Measurements from ENCODE around the gene NAIF1. TPM values are rescaled to one million over a fixed set of nuclear protein-coding genes. Genes with fewer than 3 reads are reported as not detected.
A peak's percentile ranks its signal among the peaks of the same experiment; 100 is the strongest.

The NAIF1 gene
- total RNA-seq, 1 experiment from 2014 or later: 11.0 TPM

DNA sequence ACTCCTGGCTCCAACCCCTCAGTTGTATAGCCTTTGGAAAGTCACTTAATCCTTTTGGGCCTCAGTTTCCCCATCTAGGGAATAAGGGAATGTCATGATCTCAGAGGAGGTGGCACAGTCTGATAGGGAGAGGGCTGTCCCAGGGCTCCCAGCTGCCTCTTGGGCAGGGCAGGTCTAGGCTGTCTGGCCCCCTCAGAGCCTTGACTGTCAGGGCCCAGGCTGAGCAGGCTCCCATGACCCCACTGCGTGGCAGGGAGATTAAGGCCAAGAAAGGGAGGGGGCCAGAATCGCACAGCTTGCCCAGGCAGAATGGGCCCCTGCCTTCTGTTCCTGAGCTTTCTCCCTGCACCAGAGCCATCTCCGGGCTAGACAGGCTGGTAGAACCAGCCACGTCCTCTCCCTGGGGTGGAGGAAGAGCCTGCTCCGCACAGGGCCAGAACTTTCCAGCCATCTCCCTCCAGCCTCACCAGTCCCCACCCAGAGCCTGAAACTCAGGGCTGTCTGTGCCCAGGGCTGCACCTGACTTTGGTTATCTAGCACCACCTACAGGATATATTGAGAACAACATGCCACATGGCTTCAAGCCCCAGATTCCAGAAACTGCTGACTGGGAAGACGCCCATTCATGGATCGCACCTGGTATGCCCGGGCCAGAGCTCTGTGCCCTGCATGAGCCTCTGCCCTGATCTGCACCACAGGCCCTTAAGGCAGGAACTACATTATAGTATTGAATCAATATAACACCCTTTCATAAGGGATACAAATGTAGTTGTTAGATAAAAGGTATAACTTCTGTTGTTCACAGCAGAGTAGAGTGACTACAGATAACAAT lies 32.1 kb downstream of the NAIF1 start (continued):
- TF ChIP-seq, protein P1, sequence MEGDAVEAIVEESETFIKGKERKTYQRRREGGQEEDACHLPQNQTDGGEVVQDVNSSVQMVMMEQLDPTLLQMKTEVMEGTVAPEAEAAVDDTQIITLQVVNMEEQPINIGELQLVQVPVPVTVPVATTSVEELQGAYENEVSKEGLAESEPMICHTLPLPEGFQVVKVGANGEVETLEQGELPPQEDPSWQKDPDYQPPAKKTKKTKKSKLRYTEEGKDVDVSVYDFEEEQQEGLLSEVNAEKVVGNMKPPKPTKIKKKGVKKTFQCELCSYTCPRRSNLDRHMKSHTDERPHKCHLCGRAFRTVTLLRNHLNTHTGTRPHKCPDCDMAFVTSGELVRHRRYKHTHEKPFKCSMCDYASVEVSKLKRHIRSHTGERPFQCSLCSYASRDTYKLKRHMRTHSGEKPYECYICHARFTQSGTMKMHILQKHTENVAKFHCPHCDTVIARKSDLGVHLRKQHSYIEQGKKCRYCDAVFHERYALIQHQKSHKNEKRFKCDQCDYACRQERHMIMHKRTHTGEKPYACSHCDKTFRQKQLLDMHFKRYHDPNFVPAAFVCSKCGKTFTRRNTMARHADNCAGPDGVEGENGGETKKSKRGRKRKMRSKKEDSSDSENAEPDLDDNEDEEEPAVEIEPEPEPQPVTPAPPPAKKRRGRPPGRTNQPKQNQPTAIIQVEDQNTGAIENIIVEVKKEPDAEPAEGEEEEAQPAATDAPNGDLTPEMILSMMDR (IDR thresholded peaks at IDR 0.05 in 2 of 3, conservative IDR thresholded peaks at IDR 0.05 in 1 of 3; ENCODE audit: borderline replicate concordance in 1 of 3, insufficient read depth in 1 of 3, low read depth in 2 of 3, low read length in 2 of 3): peak; percentile 72 to 96 (median 87)
- TF ChIP-seq EZH2 (IDR thresholded peaks at IDR 0.05) (no peak), ZNF274 (IDR thresholded peaks at IDR 0.05; ENCODE audit: low read depth, low read length) (no peak), CEBPB (IDR thresholded peaks at IDR 0.05; ENCODE audit: low read depth) (no peak)

DNA sequence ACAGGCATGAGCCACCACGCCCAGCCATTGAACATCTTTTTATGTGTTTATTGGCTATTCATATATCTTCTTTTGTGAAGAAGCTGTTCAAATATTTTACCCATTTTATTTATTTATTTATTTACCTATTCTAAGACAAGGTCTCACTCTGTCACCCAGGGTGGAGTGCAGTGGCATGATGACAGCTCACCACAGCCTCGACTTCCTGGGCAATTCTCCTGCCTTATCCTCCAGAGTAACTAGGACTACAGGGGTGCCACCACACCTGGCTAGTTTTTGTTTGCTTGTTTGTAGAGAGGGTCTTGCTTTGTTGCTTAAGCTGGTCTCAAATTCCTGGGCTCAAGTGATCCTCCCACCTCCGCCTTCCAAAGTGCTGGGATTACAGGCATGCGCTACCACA lies 33.5 kb downstream of the NAIF1 start:
- H3K79me2 ChIP-seq (ENCODE audit: insufficient read depth, low read length): no peaks in the 10 kb centered on the region
- H3K36me3 ChIP-seq (ENCODE audit: control insufficient read depth in 1 of 2, insufficient read depth in 2 of 2, low read length in 2 of 2): no peaks in the 10 kb centered on the region
- no peak for TF ChIP-seq ZFX (IDR thresholded peaks at IDR 0.05)
- no peak for TF ChIP-seq CBX3 (IDR thresholded peaks at IDR 0.05; ENCODE audit: low read depth)
- no peak for TF ChIP-seq SRF (IDR thresholded peaks at IDR 0.05; ENCODE audit: low read depth)
- TF ChIP-seq, protein P1 (IDR thresholded peaks at IDR 0.05 in 2 of 3, conservative IDR thresholded peaks at IDR 0.05 in 1 of 3; ENCODE audit: borderline replicate concordance in 1 of 3, insufficient read depth in 1 of 3, low read depth in 2 of 3, low read length in 2 of 3): no peak
- no peak for TF ChIP-seq CEBPB (IDR thresholded peaks at IDR 0.05; ENCODE audit: low read depth)
- TF ChIP-seq JUND (IDR thresholded peaks at IDR 0.05): no peak
- TF ChIP-seq EZH2 (IDR thresholded peaks at IDR 0.05): no peak
- no peak for TF ChIP-seq ZNF274 (IDR thresholded peaks at IDR 0.05; ENCODE audit: low read depth, low read length)
- TF ChIP-seq POLR2A (IDR thresholded peaks at IDR 0.05; ENCODE audit: borderline replicate concordance, extremely low read depth, insufficient read depth, insufficient read length): no peak
- no peak for TF ChIP-seq FOSL1 (IDR thresholded peaks at IDR 0.05; ENCODE audit: low read depth)
- TF ChIP-seq, protein P2, sequence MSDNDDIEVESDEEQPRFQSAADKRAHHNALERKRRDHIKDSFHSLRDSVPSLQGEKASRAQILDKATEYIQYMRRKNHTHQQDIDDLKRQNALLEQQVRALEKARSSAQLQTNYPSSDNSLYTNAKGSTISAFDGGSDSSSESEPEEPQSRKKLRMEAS (IDR thresholded peaks at IDR 0.05): no peak
- no peak for TF ChIP-seq SIN3A (IDR thresholded peaks at IDR 0.05; ENCODE audit: low read depth)
- no peak for TF ChIP-seq ELF1 (IDR thresholded peaks at IDR 0.05; ENCODE audit: borderline replicate concordance, low read depth)
- H3K9me3 ChIP-seq (ENCODE audit: control insufficient read depth in 1 of 2, insufficient read depth in 1 of 2, low read depth in 1 of 2, low read length in 2 of 2): no peaks in the 10 kb centered on the region
- no TSS peak for BruUV-seq (replicated peaks)
- H4K20me1 ChIP-seq (ENCODE audit: insufficient read depth): no peaks in the 10 kb centered on the region
- peaks cover 0 to 33% of the 10 kb centered on the region in 2 experiments; a peak in 2 of 4 replicates for H3K4me1 ChIP-seq (ENCODE audit: control insufficient read depth in 1 of 2, insufficient read depth in 2 of 2, low read length in 2 of 2)
- ChIA-PET CTCF (interaction anchor here (1.3 to 3.5 kb wide), 5 partner anchors 86 to 299 kb away, joined by 4 to 40 read pairs (median 4); partner anchors contain the start of gene TOR2A), POLR2A (interaction anchor here (0.7 to 1.3 kb wide), 2 partner anchors 33 to 79 kb away, joined by 3 read pairs; no protein-coding TSS in a partner anchor), RAD21 (ENCODE audit: low non-redundant PET in 1 of 2, low total read pairs in 2 of 2, uncharacterized antibody in 2 of 2, unreplicated experiment in 2 of 2) (interaction anchor here in 1 of 2 experiments (3.5 kb wide), 1 partner anchor 90 kb away, joined by 11 read pairs; no protein-coding TSS in a partner anchor)
- DNase-seq (ENCODE audit: low read depth, low spot score) (no peak), ATAC-seq (no peak)
- no peak overlapping the region for H2AFZ ChIP-seq (ENCODE audit: low read depth, low read length, poor library complexity, severe bottlenecking)
- no peaks in the 10 kb centered on the region for H3K27me3 ChIP-seq (ENCODE audit: insufficient read depth, low read length)
- peak overlapping the region; percentile 27; the same call in 1 of the 2 replicates for H3K4me2 ChIP-seq (ENCODE audit: low read length)
- intact Hi-C loops (cut with micrococcal nuclease): no loop called here
- no peak overlapping the region for H3K9ac ChIP-seq (ENCODE audit: low read length)
- no peaks in the 10 kb centered on the region for H3K9me2 ChIP-seq (ENCODE audit: insufficient read depth)
- H3K27ac ChIP-seq (ENCODE audit: low read depth, low read length): no peak overlapping the region
- no peak overlapping the region for H3K4me3 ChIP-seq (replicated peaks in 1 of 2; ENCODE audit: low read depth in 1 of 2, low read length in 2 of 2)

All from HCT116 (cell line).